Measurements from ENCODE around the gene TPGS1. TPM values are rescaled to one million over a fixed set of nuclear protein-coding genes. Genes with fewer than 3 reads are reported as not detected.

Gene TPGS1
- total and polyA plus RNA-seq, 4 donors: 12.2 to 32.7 (median 25.5) TPM

- DNase-seq: peak; percentile 54 to 60 (median 56)
- H3K4me3 ChIP-seq: peak overlapping the region; percentile 92
- peak overlapping the region; percentile 92 to 97 for H3K27ac ChIP-seq (ENCODE audit: low read depth in 1 of 2, low read length in 1 of 2)
- 22 to 39% methylated on average over 57 to 61 of the region's 61 CpGs for WGBS, 2 donors
- peak overlapping the region in 1 of 2 donors; percentile 32 for H3K9ac ChIP-seq (ENCODE audit: insufficient read depth in 1 of 2, low read length in 2 of 2)
- H3K36me3 ChIP-seq (ENCODE audit: control insufficient read depth in 4 of 4, insufficient read depth in 4 of 4, low read length in 4 of 4): no peaks in the 10 kb centered on the region
- peak; percentile 11 for ATAC-seq (ENCODE audit: insufficient read depth, low FRiP score)
- no peak for TF ChIP-seq CTCF (IDR thresholded peaks at IDR 0.05; ENCODE audit: control extremely low read depth, extremely low read depth)
- peaks cover 0 to 12% (median 0%) of the 10 kb centered on the region in 3 donors for H3K27me3 ChIP-seq (ENCODE audit: control insufficient read depth in 3 of 3, insufficient read depth in 3 of 3, low read length in 2 of 3)
- H3K9me3 ChIP-seq (ENCODE audit: control insufficient read depth in 4 of 4, insufficient read depth in 3 of 4, low read length in 3 of 4): no peaks in the 10 kb centered on the region
- peaks cover 0 to 4% (median 0%) of the 10 kb centered on the region in 5 donors for H3K4me1 ChIP-seq (ENCODE audit: control insufficient read depth in 5 of 5, insufficient read depth in 5 of 5, low read length in 5 of 5)
These were observed 17.7 kb upstream of the TPGS1 start for GRCh38 chr19:489418-490196.

GRCh38 chr19:491146-491741 lies 16.1 kb upstream of the TPGS1 start:
- no peak overlapping the region for H3K9ac ChIP-seq (ENCODE audit: insufficient read depth in 1 of 2, low read length in 2 of 2)
- H3K4me1 ChIP-seq (ENCODE audit: control insufficient read depth in 5 of 5, insufficient read depth in 5 of 5, low read length in 5 of 5): peaks cover 0 to 4% (median 0%) of the 10 kb centered on the region in 5 donors
- peaks cover 0 to 5% (median 0%) of the 10 kb centered on the region in 3 donors for H3K27me3 ChIP-seq (ENCODE audit: control insufficient read depth in 3 of 3, insufficient read depth in 3 of 3, low read length in 2 of 3)
- no peak overlapping the region for H3K27ac ChIP-seq (ENCODE audit: low read depth in 1 of 2, low read length in 1 of 2)
- H3K9me3 ChIP-seq (ENCODE audit: control insufficient read depth in 4 of 4, insufficient read depth in 3 of 4, low read length in 3 of 4): no peaks in the 10 kb centered on the region
- H3K36me3 ChIP-seq (ENCODE audit: control insufficient read depth in 4 of 4, insufficient read depth in 4 of 4, low read length in 4 of 4): no peaks in the 10 kb centered on the region
- 79 to 84% methylated on average over 28 to 32 of the region's 32 CpGs for WGBS, 2 donors
- DNase-seq (no peak), ATAC-seq (ENCODE audit: insufficient read depth, low FRiP score) (no peak)
- no peak for TF ChIP-seq CTCF (IDR thresholded peaks at IDR 0.05; ENCODE audit: control extremely low read depth, extremely low read depth)
- H3K4me3 ChIP-seq: no peak overlapping the region

- ATAC-seq (ENCODE audit: insufficient read depth, low FRiP score) (no peak), DNase-seq (no peak)
- Histone ChIP-seq H3K27ac (ENCODE audit: low read depth in 1 of 2, low read length in 1 of 2) (no peak overlapping the region), H3K27me3 (ENCODE audit: control insufficient read depth in 3 of 3, insufficient read depth in 3 of 3, low read length in 2 of 3) (peaks cover 0 to 8% (median 0%) of the 10 kb centered on the region in 3 donors), H3K4me1 (ENCODE audit: control insufficient read depth in 5 of 5, insufficient read depth in 5 of 5, low read length in 5 of 5) (peaks cover 0 to 4% (median 0%) of the 10 kb centered on the region in 5 donors), H3K9ac (ENCODE audit: insufficient read depth in 1 of 2, low read length in 2 of 2) (no peak overlapping the region), H3K36me3 (ENCODE audit: control insufficient read depth in 4 of 4, insufficient read depth in 4 of 4, low read length in 4 of 4) (no peaks in the 10 kb centered on the region), H3K9me3 (ENCODE audit: control insufficient read depth in 4 of 4, insufficient read depth in 3 of 4, low read length in 3 of 4) (no peaks in the 10 kb centered on the region), H3K4me3 (no peak overlapping the region)
- TF ChIP-seq CTCF (IDR thresholded peaks at IDR 0.05; ENCODE audit: control extremely low read depth, extremely low read depth): no peak
- 73 to 83% methylated on average over 13 to 18 of the region's 19 CpGs for WGBS, 2 donors
These were observed 15.2 kb upstream of the TPGS1 start for GRCh38 chr19:492091-492531.
